Effector memory CD4-positive, alpha-beta T cell (primary cell): ENCODE data around the gene ITGAE.
A peak's percentile ranks its signal among the peaks of the same experiment; 100 is the strongest.
"Not testable (repeated sequence)": the region's sequence is repeated elsewhere in the genome, so short reads cannot be mapped to it uniquely, and the experiment has no call there.

Experiments
- DNase-seq, 3 donors: peaks; one replicate each; pipeline ENCODE4 v3.0.0-alpha.2; 2020
- H3K27ac ChIP-seq: 2 replicates; pipeline ENCODE4 v1.7.0; 2013; ENCODE audit warnings: mild to moderate bottlenecking, low read length, moderate library complexity; ENCODE audit not compliant: insufficient read depth, poor library complexity, severe bottlenecking
- H3K27me3 ChIP-seq: replicated peaks from 2 replicates; pipeline ENCODE4 v1.7.0; 2013; ENCODE audit warnings: mild to moderate bottlenecking, low read length; ENCODE audit not compliant: insufficient read depth, control insufficient read depth, poor library complexity, severe bottlenecking
- H3K36me3 ChIP-seq: 2 replicates; pipeline ENCODE4 v1.7.0; 2013; ENCODE audit warnings: mild to moderate bottlenecking, low read length, moderate library complexity; ENCODE audit not compliant: control insufficient read depth, insufficient read depth
- H3K4me1 ChIP-seq: 2 replicates; pipeline ENCODE4 v1.7.0; 2013; ENCODE audit warnings: low read length, mild to moderate bottlenecking; ENCODE audit not compliant: control insufficient read depth, insufficient read depth, poor library complexity, severe bottlenecking
- H3K4me3 ChIP-seq: 2 replicates; pipeline ENCODE4 v1.7.0; 2013; ENCODE audit warnings: low read length, low read depth, mild to moderate bottlenecking; ENCODE audit not compliant: insufficient read depth, poor library complexity, severe bottlenecking
- H3K9me3 ChIP-seq: 2 replicates; pipeline ENCODE4 v1.7.0; 2013; ENCODE audit warnings: mild to moderate bottlenecking, low read length, moderate library complexity; ENCODE audit not compliant: control insufficient read depth

ITGAE gene

DNA sequence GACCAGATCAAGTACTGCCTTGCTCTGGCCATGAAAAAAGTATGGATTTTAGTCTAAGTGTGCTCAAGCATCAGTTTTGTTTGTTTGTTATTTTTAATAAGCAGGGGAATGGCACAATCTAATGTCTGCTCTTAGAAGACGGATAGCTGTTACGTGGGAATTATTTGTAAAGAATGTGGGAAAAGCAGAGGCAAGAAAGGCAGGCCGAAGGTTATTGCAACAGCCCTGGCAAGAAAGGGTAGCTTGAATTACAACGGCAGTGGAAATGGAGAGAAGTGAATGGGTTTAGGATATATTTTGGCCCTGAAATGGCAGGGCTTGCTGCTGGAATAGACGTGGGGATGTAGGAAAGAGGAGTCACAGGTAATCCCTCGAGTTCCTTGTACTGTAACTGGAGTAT is 78.3 kb downstream of the ITGAE start:
- H3K4me1 ChIP-seq, result peaks cover 16% of the 10 kb centered on the region
- H3K36me3 ChIP-seq, result peaks cover 6% of the 10 kb centered on the region
- H3K27me3 ChIP-seq, result no peaks in the 10 kb centered on the region
- no peak overlapping the region for H3K27ac ChIP-seq
- H3K9me3 ChIP-seq, result no peaks in the 10 kb centered on the region
- DNase-seq, result no peak
- peak overlapping the region; percentile 83 for H3K4me3 ChIP-seq

DNA sequence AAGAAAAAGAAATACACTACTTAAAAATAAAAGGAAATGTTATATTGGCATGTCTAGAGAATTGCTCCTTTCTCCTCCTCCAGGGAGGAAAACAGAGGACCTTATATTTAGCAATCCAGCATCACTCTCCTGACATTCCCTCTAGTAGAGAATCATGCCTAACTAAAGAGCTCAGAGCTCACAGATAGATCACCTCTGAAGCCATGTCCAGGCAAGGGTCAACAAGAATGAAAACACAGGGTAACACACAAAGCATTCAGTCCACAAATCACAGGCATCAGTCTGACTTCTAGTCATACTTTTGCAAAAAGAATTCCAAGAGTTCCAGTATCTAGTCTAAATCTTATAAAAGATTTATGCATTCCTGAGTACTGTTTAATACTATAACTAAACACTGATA is 81.7 kb downstream of the ITGAE start:
- Histone ChIP-seq H3K9me3 (no peaks in the 10 kb centered on the region), H3K27ac (no peak overlapping the region), H3K27me3 (no peaks in the 10 kb centered on the region), H3K4me1 (peaks cover 11% of the 10 kb centered on the region), H3K36me3 (peaks cover 36% of the 10 kb centered on the region), H3K4me3 (no peak overlapping the region)
- DNase-seq, result no peak

GRCh38 chr17:3718201-3718600 is 82.8 kb downstream of the ITGAE start:
- Histone ChIP-seq H3K27me3 (no peaks in the 10 kb centered on the region), H3K4me1 (peaks cover 10% of the 10 kb centered on the region), H3K9me3 (no peaks in the 10 kb centered on the region), H3K36me3 (peaks cover 36% of the 10 kb centered on the region), H3K4me3 (no peak overlapping the region), H3K27ac (no peak overlapping the region)
- DNase-seq, result no peak

DNA sequence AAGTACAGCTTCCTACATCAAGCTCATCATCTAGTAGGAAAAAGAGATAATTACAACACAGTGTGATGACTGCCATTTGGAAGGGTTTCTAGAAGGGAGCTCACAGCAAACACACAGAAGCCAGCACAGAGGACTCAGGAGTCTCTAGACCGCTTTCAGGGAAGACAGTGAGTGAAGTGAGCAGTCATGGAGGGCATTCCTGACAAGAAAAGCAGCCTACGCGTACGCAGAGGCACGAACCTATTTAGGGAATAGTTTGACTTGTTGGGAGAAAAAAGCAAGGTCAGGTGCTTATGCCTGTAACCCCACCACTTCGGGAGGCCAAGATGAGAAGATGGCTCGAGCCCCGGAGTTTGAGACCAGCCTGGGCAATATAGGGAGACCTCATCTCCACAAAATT is 85.7 kb downstream of the ITGAE start:
- H3K9me3 ChIP-seq, result no peaks in the 10 kb centered on the region
- no peak overlapping the region for H3K4me3 ChIP-seq
- peaks cover 36% of the 10 kb centered on the region for H3K36me3 ChIP-seq
- DNase-seq, result no peak
- H3K27me3 ChIP-seq, result no peaks in the 10 kb centered on the region
- peaks cover 19% of the 10 kb centered on the region for H3K4me1 ChIP-seq
- H3K27ac ChIP-seq, result no peak overlapping the region

DNA sequence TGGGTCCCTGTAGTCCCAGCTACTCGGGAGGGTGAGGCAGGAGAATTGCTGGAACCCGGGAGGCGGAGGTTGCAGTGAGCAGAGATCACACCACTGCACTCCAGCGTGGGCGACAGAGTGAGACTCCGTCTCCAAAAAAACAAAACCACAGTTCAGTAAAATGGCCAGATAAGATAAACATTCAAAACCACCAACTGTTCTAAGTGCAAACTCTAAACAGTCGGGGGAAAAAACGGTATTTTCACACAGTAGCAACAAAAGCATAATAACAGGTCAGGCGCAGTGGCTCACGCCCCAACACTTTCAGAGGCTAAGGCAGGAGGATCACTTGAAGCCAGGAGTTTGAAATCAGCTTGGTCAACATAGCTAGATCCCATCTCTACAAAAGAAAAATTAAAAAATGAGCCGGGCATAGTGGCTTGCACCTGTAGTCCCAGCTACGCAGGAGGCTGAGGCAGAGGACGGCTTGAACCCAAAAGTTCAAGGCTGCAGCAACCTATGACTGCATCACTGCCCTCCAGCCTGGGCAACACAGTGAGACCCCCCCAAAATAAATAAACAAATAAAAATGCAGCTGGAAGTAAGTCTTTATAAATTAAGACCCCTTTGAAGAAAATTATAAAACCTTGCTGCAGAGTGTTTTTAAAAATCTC is 88.1 kb downstream of the ITGAE start:
- peaks cover 19% of the 10 kb centered on the region for H3K4me1 ChIP-seq
- H3K9me3 ChIP-seq, result no peaks in the 10 kb centered on the region
- peaks cover 30% of the 10 kb centered on the region for H3K36me3 ChIP-seq
- DNase-seq, result no peak
- H3K4me3 ChIP-seq, result no peak overlapping the region
- no peaks in the 10 kb centered on the region for H3K27me3 ChIP-seq
- H3K27ac ChIP-seq, result no peak overlapping the region

DNA sequence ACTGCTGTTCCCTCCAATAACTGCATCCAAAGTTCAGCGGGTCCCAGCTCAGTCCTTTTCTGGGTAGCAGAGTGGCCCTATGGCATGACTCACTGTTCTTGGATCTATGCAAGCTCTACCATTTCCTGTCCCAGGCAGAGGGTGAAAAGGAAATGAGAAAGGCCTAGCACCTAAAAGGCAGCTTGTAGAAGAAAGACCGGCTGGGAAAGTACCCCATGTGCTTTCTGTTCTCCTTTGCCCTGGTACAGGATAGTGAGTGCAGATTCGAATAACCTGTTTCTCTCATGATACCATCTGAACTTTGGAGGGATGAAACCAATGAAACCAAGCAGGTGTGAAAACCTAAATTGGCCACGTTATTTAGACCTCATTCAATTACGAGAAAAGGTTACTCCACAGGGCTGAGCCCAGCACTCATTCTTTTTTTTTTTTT is 90.0 kb downstream of the ITGAE start:
- Histone ChIP-seq H3K4me1 (peaks cover 19% of the 10 kb centered on the region), H3K9me3 (no peaks in the 10 kb centered on the region), H3K27me3 (no peaks in the 10 kb centered on the region), H3K4me3 (no peak overlapping the region), H3K27ac (peak overlapping the region; percentile 2), H3K36me3 (peaks cover 13% of the 10 kb centered on the region)
- DNase-seq, result peak; percentile 57 to 71 (median 67)

GRCh38 chr17:3708366-3708765 is 92.6 kb downstream of the ITGAE start:
- H3K4me3 ChIP-seq, result no peak overlapping the region
- H3K27me3 ChIP-seq, result no peaks in the 10 kb centered on the region
- H3K27ac ChIP-seq, result no peak overlapping the region
- no peak for DNase-seq
- H3K4me1 ChIP-seq, result peaks cover 18% of the 10 kb centered on the region
- no peaks in the 10 kb centered on the region for H3K36me3 ChIP-seq
- no peaks in the 10 kb centered on the region for H3K9me3 ChIP-seq

DNA sequence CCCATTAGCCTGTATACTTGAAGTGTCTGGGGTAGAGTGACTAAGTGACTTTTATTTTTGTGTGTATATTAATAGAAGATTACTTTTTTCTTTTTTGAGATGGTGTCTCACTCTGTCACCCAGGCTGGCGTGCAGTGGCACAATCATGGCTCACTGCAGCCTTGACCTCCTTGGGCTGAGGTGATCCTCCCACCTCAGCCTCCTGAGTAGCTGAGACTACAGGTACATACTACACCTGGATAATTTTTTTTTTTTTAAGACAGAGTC is 95.3 kb downstream of the ITGAE start:
- DNase-seq, H3K9me3 ChIP-seq, H3K4me1 ChIP-seq, H3K36me3 ChIP-seq, H3K27ac ChIP-seq, H3K4me3 ChIP-seq, H3K27me3 ChIP-seq: not testable (repeated sequence)

DNA sequence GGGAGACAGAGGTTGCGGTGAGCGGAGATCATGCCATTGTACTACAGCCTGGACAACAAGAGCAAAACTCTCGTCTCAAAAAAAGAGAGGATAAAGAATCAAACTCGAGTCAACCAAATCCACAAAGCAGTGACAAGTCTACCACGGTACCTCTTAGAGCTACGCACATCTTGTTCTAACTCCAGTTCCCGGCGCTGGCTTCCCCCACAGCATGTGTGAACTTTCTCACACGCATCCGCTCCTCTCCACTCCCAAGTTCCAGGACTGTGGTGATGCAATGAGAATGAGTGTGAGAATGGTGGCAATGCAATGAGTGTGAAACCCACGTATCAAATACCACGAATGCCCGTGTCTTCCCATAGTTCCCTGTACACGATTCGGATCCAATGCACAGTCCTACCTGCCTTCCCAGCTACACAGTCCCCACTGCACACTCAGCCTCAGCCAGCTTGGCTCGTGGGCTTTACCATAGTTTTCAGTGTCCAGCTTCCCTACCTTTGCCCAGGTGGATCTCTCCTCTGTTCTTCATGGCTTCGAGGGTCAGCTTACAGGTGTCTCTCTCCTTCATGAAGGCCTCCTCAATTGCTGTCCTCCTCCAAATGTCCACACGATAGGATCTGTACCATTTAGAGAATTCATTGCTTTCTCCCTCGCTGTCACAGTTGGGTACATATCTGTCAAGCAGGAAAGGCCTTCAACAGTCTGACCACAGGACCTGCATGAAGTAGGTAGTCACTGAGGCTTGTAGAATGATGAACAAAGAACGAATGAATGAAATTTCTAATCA is 95.9 kb downstream of the ITGAE start:
- DNase-seq, result no peak
- H3K4me1 ChIP-seq, result no peaks in the 10 kb centered on the region
- no peak overlapping the region for H3K4me3 ChIP-seq
- no peaks in the 10 kb centered on the region for H3K9me3 ChIP-seq
- no peaks in the 10 kb centered on the region for H3K36me3 ChIP-seq
- no peak overlapping the region for H3K27ac ChIP-seq
- no peaks in the 10 kb centered on the region for H3K27me3 ChIP-seq

DNA sequence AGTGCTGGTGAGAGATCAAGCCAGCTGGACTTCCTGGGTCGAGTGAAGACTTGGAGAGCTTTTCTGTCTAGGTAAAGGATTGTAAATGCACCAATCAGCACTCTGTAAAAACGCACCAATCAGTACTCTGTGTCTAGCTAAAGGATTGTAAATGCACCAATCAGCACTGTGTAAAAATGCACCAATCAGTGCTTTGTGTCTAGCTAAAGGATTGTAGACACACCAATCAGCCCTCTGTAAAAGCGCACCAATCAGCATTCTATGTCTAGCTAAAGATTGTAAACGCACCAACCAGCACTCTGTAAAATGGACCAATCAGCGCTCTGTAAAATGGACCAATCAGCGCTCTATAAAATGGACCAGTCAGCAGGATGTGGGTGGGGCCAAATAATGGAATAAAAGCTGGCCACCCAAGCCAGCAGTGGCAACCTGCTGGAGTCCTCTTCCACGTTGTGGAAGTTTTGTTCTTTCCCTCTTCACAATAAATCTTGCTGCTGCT is 98.9 kb downstream of the ITGAE start:
- not testable (repeated sequence) for H3K36me3 ChIP-seq, H3K27ac ChIP-seq, H3K4me1 ChIP-seq, H3K27me3 ChIP-seq, DNase-seq, H3K9me3 ChIP-seq, H3K4me3 ChIP-seq
